ENCODE measurements around the gene ATP8B3. TPM values are rescaled to one million over a fixed set of nuclear protein-coding genes. Genes with fewer than 3 reads are reported as not detected.

ATP8B3 gene
- total and polyA plus RNA-seq, 10 of the 15 experiments (the other 5 are each of a cell fraction or from before 2014, with no cell fraction given): 0.13 to 1.7 (median 0.52) TPM

DNA sequence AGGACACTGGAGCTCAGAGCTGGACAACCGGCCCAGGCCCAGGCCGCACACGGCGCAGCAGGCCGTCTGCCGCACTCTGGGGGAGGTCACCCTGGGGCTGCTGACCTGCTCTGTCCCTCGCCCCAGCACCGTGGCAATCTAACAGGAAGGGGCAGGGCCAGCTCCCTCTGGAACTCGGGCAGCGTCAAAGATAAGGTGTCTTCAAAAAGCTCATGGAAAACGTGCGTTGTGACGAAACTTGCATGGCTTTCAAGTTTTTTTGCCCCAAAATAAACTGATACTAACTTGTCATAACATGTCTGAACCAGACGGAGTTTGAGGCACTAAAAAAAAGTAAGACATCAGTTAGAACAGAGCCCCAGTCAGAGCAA is 12.2 kb upstream of the ATP8B3 start:
- in situ Hi-C loops (cut with MboI): no loop called here
- Histone ChIP-seq H3K9ac (ENCODE audit: control insufficient read depth, insufficient read depth, low read length) (no peak overlapping the region), H4K20me1 (ENCODE audit: control insufficient read depth, insufficient read depth) (no peaks in the 10 kb centered on the region), H3K4me2 (ENCODE audit: control insufficient read depth, insufficient read depth) (no peak overlapping the region), H3K4me3 (no peak overlapping the region), H3K4me1 (ENCODE audit: control insufficient read depth, insufficient read depth, low read length) (no peaks in the 10 kb centered on the region), H3K36me3 (ENCODE audit: control insufficient read depth in 2 of 2, insufficient read depth in 2 of 2, low read length in 1 of 2) (peaks cover 6 to 19% of the 10 kb centered on the region in 2 experiments; a peak in 3 of 4 replicates), H3K27ac (ENCODE audit: control insufficient read depth, insufficient read depth) (no peak overlapping the region), H3K9me3 (replicated peaks; ENCODE audit: control insufficient read depth, insufficient read depth, low read length) (no peaks in the 10 kb centered on the region), H3K27me3 (replicated peaks in 1 of 2; ENCODE audit: control insufficient read depth in 2 of 2, insufficient read depth in 2 of 2, low read length in 1 of 2) (no peaks in the 10 kb centered on the region), H3K79me2 (ENCODE audit: control insufficient read depth, insufficient read depth, low read length) (no peaks in the 10 kb centered on the region; the same call in 1 of the 2 replicates), H2AFZ (ENCODE audit: control insufficient read depth, low read depth, low read length) (no peak overlapping the region)
- RAD21 ChIA-PET (ENCODE audit: unreplicated experiment): no interaction called here
- no peak for DNase-seq (ENCODE audit: low read depth, low spot score)
- POLR2A ChIA-PET: no interaction called here
- no peak for FAIRE-seq
- TF ChIP-seq CEBPZ (IDR thresholded peaks at IDR 0.05; ENCODE audit: low read depth, low read length) (no peak), ZNF622 (IDR thresholded peaks at IDR 0.05) (no peak), SIX5 (IDR thresholded peaks at IDR 0.05; ENCODE audit: low read depth, low read length, severe bottlenecking) (no peak), IRF3 (IDR thresholded peaks at IDR 0.05) (no peak), NBN (IDR thresholded peaks at IDR 0.05) (no peak), RAD21 (IDR thresholded peaks at IDR 0.05; ENCODE audit: insufficient read depth, low read depth, low read length) (no peak), SMAD1 (IDR thresholded peaks at IDR 0.05; ENCODE audit: low read depth, partially characterized antibody) (no peak), ETV6 (conservative IDR thresholded peaks at IDR 0.05 in 1 of 2, IDR thresholded peaks at IDR 0.05 in 1 of 2; ENCODE audit: borderline replicate concordance in 1 of 2, low read depth in 1 of 2) (no peak), NR2C1 (IDR thresholded peaks at IDR 0.05) (no peak)
- intact Hi-C loops (cut with micrococcal nuclease; ENCODE audit: unreplicated experiment): no loop called here
- TSS peak; percentile 57 for BruUV-seq (replicated peaks)
- SMC1A ChIA-PET (ENCODE audit: uncharacterized antibody, unreplicated experiment): no interaction called here
- 77% methylated on average over 14 of the region's 14 CpGs for WGBS (ENCODE audit: insufficient coverage, insufficient replicate concordance, low lambda C conversion rate, missing lambda C conversion rate)
- CTCF ChIA-PET: interaction anchor here (0.9 kb wide), 1 partner anchor 14 kb away, joined by 3 read pairs; no protein-coding TSS in a partner anchor
- ATAC-seq: no peak

Data from GM12878 (cell line).